Measurements from ENCODE around the gene NNAT.

DNA sequence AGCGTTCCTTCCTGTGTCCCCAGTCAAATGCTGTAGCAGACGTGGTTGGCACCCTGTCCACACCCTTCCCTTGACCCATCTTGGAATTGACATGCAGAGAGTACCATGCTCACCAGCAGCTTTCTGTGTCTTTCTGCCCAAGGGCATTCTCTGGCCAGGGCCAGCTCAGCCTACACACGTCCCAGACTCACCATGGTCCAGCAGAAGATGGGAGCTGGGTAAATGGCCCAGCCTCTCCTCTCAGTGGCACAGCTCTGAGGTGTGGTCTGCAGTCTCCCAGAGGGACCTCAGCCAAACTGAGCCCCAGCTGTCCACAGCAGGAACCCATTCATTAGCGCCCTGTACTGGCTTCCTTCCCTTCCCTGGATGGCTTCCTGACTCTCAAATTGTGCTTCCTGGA is 37.7 kb downstream of the NNAT start:
- no peak for TF ChIP-seq EZH2 (IDR thresholded peaks at IDR 0.05; ENCODE audit: low read depth, low read length, severe bottlenecking)
- TF ChIP-seq, protein P1, sequence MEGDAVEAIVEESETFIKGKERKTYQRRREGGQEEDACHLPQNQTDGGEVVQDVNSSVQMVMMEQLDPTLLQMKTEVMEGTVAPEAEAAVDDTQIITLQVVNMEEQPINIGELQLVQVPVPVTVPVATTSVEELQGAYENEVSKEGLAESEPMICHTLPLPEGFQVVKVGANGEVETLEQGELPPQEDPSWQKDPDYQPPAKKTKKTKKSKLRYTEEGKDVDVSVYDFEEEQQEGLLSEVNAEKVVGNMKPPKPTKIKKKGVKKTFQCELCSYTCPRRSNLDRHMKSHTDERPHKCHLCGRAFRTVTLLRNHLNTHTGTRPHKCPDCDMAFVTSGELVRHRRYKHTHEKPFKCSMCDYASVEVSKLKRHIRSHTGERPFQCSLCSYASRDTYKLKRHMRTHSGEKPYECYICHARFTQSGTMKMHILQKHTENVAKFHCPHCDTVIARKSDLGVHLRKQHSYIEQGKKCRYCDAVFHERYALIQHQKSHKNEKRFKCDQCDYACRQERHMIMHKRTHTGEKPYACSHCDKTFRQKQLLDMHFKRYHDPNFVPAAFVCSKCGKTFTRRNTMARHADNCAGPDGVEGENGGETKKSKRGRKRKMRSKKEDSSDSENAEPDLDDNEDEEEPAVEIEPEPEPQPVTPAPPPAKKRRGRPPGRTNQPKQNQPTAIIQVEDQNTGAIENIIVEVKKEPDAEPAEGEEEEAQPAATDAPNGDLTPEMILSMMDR (IDR thresholded peaks at IDR 0.05; ENCODE audit: control extremely low read depth in 1 of 3, insufficient read depth in 1 of 3, low read depth in 1 of 3, low read length in 3 of 3) = no peak
- TF ChIP-seq BRCA1 (IDR thresholded peaks at IDR 0.05; ENCODE audit: low read depth, low read length) = no peak
- no peak for TF ChIP-seq CBX5 (IDR thresholded peaks at IDR 0.05; ENCODE audit: low read depth, low read length)
- no peak for TF ChIP-seq CREB1 (IDR thresholded peaks at IDR 0.05)
- TF ChIP-seq POLR2AphosphoS5 (IDR thresholded peaks at IDR 0.05; ENCODE audit: low read depth, low read length) = no peak
